SK-N-SH treated with all-trans-retinoic acid at 6 μM for 48 hours (cell line): ENCODE measurements around the gene BCAR1.

Experiments used
- CSDC2 ChIP-seq: fragments of 250-450 bp; sonication (Bioruptor Pico); IDR thresholded peaks from 2 replicates; pipeline ENCODE4 v1.5.0; 2020; ENCODE audit warnings: mild to moderate bottlenecking, moderate library complexity
- GLIS3 ChIP-seq: fragments of 250-450 bp; sonication (Bioruptor Pico); IDR thresholded peaks from 2 replicates; pipeline ENCODE4 v1.5.0; 2020; ENCODE audit warnings: mild to moderate bottlenecking, moderate library complexity
- OSR1 ChIP-seq: fragments of 250-450 bp; sonication (Bioruptor Pico); IDR thresholded peaks from 2 replicates; pipeline ENCODE4 v1.8.0; 2022; ENCODE audit warnings: moderate library complexity, mild to moderate bottlenecking, inconsistent platforms
- PPARA ChIP-seq: fragments of 250-450 bp; sonication (Bioruptor Pico); IDR thresholded peaks from 2 replicates; pipeline ENCODE4 v1.5.0; 2020; ENCODE audit warnings: mild to moderate bottlenecking, borderline replicate concordance
- ZFP3 ChIP-seq: fragments of 250-450 bp; sonication (Bioruptor Pico); IDR thresholded peaks from 2 replicates; pipeline ENCODE4 v1.5.0; 2020; ENCODE audit warnings: mild to moderate bottlenecking, moderate library complexity
- ZNF70 ChIP-seq: fragments of 450-650 bp; formaldehyde crosslinking; IDR thresholded peaks from 2 replicates; pipeline ENCODE4 v1.5.0; 2020; ENCODE audit warnings: mild to moderate bottlenecking, moderate library complexity
- TF ChIP-seq, protein P1 (sequence below): fragments of 250-450 bp; sonication (Bioruptor Pico); IDR thresholded peaks from 2 replicates; pipeline ENCODE4 v1.5.1; 2020; ENCODE audit warnings: low read depth, mild to moderate bottlenecking, moderate library complexity
- TF ChIP-seq, protein P2 (sequence below): fragments of 250-450 bp; sonication (Bioruptor Pico); IDR thresholded peaks from 2 replicates; pipeline ENCODE4 v1.5.1; 2021; ENCODE audit warnings: mild to moderate bottlenecking, moderate library complexity

DNA sequence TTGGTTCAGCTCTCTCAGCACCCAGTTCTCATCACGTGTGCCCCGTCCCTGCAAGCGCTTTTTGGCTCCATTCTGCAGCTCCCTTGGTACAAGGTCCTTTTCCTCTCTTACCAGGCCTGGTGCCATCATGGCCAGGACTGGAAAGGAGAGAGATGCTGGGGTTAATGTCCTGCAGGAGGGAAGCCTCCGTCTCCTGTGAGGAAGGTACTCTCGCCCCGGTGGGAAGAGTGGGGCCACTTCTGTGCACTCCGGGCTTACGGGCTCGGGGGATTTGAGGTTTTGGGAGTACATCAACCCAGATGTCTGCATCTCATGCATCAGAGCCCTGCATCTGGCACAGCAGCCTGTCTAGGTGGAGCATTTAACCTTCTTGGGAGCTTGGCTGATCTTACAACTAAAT lies 54.6 kb downstream of the BCAR1 start:
- TF ChIP-seq, protein P1, sequence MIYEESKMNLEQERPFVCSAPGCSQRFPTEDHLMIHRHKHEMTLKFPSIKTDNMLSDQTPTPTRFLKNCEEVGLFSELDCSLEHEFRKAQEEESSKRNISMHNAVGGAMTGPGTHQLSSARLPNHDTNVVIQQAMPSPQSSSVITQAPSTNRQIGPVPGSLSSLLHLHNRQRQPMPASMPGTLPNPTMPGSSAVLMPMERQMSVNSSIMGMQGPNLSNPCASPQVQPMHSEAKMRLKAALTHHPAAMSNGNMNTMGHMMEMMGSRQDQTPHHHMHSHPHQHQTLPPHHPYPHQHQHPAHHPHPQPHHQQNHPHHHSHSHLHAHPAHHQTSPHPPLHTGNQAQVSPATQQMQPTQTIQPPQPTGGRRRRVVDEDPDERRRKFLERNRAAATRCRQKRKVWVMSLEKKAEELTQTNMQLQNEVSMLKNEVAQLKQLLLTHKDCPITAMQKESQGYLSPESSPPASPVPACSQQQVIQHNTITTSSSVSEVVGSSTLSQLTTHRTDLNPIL (CRISPR knock-in tag) = no peak
- TF ChIP-seq OSR1 (CRISPR knock-in tag) = no peak
- no peak for TF ChIP-seq PPARA (CRISPR knock-in tag)
- no peak for TF ChIP-seq GLIS3
- TF ChIP-seq, protein P2, sequence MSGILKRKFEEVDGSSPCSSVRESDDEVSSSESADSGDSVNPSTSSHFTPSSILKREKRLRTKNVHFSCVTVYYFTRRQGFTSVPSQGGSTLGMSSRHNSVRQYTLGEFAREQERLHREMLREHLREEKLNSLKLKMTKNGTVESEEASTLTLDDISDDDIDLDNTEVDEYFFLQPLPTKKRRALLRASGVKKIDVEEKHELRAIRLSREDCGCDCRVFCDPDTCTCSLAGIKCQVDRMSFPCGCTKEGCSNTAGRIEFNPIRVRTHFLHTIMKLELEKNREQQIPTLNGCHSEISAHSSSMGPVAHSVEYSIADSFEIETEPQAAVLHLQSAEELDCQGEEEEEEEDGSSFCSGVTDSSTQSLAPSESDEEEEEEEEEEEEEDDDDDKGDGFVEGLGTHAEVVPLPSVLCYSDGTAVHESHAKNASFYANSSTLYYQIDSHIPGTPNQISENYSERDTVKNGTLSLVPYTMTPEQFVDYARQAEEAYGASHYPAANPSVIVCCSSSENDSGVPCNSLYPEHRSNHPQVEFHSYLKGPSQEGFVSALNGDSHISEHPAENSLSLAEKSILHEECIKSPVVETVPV = no peak
- TF ChIP-seq ZFP3 (CRISPR knock-in tag) = no peak
- no peak for TF ChIP-seq ZNF70 (CRISPR knock-in tag)
- no peak for TF ChIP-seq CSDC2
